ENCODE measurements around the gene ABCA13.

DNA sequence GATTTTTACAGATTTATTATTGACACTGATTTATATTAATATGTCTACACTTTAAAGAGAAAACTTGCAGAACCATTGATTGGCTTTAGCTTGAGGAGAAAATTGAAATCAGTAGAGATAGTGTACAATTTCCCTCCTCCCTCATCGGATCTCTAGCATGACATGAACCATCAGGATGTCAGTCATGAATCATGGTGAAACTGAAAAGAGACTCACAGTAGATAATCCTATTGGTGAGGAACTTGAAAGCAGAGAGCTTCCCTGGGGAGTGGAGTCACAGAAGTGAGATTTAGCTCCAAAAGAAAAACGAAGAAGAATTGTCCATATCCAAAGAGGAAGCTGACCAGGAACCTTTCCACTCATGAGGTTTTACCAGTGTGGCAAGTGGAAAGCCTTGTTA, 346.8 kb downstream of the ABCA13 start:
- TF ChIP-seq LEF1 (IDR thresholded peaks at IDR 0.05; ENCODE audit: borderline replicate concordance) (no peak), CTBP1 (IDR thresholded peaks at IDR 0.05; ENCODE audit: borderline replicate concordance) (no peak), L3MBTL2 (conservative IDR thresholded peaks at IDR 0.05) (no peak), SUZ12 (IDR thresholded peaks at IDR 0.05) (no peak), FOXM1 (IDR thresholded peaks at IDR 0.05; ENCODE audit: borderline replicate concordance) (no peak), FOXK2 (IDR thresholded peaks at IDR 0.05) (no peak)
